Lower leg skin (tissue), 3 donors: Measurements from ENCODE around the gene GPR137B.

ENCODE experiments used
- POLR2A ChIP-seq, 2 donors: fragments of 450-650 bp; IDR thresholded peaks; one replicate each; pipeline ENCODE4 v1.6.1; 2016 to 2017; ENCODE audit warnings: antibody characterized with exemption in 2 of 2, mild to moderate bottlenecking in 1 of 2, moderate library complexity in 1 of 2
- TF ChIP-seq, protein P1 (sequence below), 3 donors: fragments of 450-650 bp; IDR thresholded peaks; one replicate each; pipeline ENCODE4 v1.5.1; 2016; ENCODE audit warnings: antibody characterized with exemption in 3 of 3, mild to moderate bottlenecking in 3 of 3, moderate library complexity in 2 of 3

DNA sequence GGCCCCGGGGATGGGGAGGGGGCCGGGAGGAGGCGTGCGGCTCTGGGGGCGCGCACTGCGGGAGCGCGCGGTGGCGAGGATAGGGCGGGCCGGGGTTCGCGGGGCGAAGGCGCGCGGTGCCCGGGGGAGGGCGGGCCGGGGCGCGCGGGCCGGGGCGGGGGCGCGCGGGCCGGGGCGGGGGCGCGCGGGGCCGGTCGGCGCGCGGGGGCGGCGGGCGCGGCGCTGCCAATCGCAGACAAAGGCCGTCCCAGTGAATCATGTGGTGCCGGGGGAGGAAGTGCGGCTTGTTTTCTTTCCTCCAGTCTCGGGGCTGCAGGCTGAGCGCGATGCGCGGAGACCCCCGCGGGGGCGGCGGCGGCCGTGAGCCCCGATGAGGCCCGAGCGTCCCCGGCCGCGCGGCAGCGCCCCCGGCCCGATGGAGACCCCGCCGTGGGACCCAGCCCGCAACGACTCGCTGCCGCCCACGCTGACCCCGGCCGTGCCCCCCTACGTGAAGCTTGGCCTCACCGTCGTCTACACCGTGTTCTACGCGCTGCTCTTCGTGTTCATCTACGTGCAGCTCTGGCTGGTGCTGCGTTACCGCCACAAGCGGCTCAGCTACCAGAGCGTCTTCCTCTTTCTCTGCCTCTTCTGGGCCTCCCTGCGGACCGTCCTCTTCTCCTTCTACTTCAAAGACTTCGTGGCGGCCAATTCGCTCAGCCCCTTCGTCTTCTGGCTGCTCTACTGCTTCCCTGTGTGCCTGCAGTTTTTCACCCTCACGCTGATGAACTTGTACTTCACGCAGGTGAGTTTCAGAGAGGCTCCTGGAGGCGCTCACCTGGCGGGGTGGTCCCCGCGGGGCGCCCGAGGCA, at the start of gene GPR137B:
- TF ChIP-seq, protein P1, sequence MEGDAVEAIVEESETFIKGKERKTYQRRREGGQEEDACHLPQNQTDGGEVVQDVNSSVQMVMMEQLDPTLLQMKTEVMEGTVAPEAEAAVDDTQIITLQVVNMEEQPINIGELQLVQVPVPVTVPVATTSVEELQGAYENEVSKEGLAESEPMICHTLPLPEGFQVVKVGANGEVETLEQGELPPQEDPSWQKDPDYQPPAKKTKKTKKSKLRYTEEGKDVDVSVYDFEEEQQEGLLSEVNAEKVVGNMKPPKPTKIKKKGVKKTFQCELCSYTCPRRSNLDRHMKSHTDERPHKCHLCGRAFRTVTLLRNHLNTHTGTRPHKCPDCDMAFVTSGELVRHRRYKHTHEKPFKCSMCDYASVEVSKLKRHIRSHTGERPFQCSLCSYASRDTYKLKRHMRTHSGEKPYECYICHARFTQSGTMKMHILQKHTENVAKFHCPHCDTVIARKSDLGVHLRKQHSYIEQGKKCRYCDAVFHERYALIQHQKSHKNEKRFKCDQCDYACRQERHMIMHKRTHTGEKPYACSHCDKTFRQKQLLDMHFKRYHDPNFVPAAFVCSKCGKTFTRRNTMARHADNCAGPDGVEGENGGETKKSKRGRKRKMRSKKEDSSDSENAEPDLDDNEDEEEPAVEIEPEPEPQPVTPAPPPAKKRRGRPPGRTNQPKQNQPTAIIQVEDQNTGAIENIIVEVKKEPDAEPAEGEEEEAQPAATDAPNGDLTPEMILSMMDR (IDR thresholded peaks at IDR 0.05) = no peak
- TF ChIP-seq POLR2A (IDR thresholded peaks at IDR 0.05) = no peak
